ENCODE measurements around the gene ZNF329.

DNA sequence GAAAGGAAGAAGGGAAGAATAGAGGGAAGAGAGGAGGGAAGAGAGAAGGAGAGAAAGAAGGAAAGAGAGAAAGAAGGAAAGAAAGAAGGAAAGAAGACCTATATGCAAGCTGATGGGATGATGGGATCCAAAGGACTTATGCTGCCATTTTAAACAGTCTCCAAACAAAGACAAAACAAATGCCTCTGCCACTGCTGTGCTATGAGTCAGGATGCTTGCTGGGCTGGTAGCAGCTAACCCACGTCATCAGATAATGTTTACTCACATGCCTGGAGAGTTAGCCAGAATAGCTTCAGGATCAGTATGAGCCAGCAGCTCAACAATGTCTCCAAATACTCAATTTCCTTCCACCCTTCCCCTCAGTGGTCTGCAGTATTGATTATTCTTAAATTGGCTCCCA lies 20.3 kb upstream of the ZNF329 start:
- TF ChIP-seq, protein P1, sequence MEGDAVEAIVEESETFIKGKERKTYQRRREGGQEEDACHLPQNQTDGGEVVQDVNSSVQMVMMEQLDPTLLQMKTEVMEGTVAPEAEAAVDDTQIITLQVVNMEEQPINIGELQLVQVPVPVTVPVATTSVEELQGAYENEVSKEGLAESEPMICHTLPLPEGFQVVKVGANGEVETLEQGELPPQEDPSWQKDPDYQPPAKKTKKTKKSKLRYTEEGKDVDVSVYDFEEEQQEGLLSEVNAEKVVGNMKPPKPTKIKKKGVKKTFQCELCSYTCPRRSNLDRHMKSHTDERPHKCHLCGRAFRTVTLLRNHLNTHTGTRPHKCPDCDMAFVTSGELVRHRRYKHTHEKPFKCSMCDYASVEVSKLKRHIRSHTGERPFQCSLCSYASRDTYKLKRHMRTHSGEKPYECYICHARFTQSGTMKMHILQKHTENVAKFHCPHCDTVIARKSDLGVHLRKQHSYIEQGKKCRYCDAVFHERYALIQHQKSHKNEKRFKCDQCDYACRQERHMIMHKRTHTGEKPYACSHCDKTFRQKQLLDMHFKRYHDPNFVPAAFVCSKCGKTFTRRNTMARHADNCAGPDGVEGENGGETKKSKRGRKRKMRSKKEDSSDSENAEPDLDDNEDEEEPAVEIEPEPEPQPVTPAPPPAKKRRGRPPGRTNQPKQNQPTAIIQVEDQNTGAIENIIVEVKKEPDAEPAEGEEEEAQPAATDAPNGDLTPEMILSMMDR (conservative IDR thresholded peaks at IDR 0.05; ENCODE audit: low read depth in 2 of 2): no peak
- TF ChIP-seq, protein P2, sequence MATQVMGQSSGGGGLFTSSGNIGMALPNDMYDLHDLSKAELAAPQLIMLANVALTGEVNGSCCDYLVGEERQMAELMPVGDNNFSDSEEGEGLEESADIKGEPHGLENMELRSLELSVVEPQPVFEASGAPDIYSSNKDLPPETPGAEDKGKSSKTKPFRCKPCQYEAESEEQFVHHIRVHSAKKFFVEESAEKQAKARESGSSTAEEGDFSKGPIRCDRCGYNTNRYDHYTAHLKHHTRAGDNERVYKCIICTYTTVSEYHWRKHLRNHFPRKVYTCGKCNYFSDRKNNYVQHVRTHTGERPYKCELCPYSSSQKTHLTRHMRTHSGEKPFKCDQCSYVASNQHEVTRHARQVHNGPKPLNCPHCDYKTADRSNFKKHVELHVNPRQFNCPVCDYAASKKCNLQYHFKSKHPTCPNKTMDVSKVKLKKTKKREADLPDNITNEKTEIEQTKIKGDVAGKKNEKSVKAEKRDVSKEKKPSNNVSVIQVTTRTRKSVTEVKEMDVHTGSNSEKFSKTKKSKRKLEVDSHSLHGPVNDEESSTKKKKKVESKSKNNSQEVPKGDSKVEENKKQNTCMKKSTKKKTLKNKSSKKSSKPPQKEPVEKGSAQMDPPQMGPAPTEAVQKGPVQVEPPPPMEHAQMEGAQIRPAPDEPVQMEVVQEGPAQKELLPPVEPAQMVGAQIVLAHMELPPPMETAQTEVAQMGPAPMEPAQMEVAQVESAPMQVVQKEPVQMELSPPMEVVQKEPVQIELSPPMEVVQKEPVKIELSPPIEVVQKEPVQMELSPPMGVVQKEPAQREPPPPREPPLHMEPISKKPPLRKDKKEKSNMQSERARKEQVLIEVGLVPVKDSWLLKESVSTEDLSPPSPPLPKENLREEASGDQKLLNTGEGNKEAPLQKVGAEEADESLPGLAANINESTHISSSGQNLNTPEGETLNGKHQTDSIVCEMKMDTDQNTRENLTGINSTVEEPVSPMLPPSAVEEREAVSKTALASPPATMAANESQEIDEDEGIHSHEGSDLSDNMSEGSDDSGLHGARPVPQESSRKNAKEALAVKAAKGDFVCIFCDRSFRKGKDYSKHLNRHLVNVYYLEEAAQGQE (IDR thresholded peaks at IDR 0.05; ENCODE audit: unreplicated experiment): no peak
- TF ChIP-seq STAT1 (IDR thresholded peaks at IDR 0.05; ENCODE audit: unreplicated experiment): no peak
- no peak for TF ChIP-seq POLR2AphosphoS5 (IDR thresholded peaks at IDR 0.05; ENCODE audit: low read depth)
- TF ChIP-seq EZH2 (IDR thresholded peaks at IDR 0.05; ENCODE audit: low read depth, unreplicated experiment): no peak
- TF ChIP-seq EZH2phosphoT487 (IDR thresholded peaks at IDR 0.05; ENCODE audit: unreplicated experiment): no peak
- TF ChIP-seq, protein P3, sequence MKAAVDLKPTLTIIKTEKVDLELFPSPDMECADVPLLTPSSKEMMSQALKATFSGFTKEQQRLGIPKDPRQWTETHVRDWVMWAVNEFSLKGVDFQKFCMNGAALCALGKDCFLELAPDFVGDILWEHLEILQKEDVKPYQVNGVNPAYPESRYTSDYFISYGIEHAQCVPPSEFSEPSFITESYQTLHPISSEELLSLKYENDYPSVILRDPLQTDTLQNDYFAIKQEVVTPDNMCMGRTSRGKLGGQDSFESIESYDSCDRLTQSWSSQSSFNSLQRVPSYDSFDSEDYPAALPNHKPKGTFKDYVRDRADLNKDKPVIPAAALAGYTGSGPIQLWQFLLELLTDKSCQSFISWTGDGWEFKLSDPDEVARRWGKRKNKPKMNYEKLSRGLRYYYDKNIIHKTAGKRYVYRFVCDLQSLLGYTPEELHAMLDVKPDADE (IDR thresholded peaks at IDR 0.05): no peak
- no peak for TF ChIP-seq CREB1 (CRISPR knock-in tag; IDR thresholded peaks at IDR 0.05; ENCODE audit: low read depth)
- TF ChIP-seq ZNF331 (CRISPR knock-in tag; IDR thresholded peaks at IDR 0.05; ENCODE audit: low read depth): no peak
